RWPE1 (cell line): Measurements from ENCODE around the gene NSG2.

ENCODE experiments used
- CTCF ChIA-PET: fragments of 350-600 bp; sonication (Branson Sonifier 250); formaldehyde crosslinking; extraction: SDS; loops from one replicate; lab custom pipeline; 2021; lab: Yijun Ruan, JAX
- POLR2A ChIA-PET: fragments of 400-600 bp; formaldehyde crosslinking; extraction: SDS; loops from one replicate; lab custom pipeline; 2020; ENCODE audit warnings: antibody characterized with exemption; ENCODE audit not compliant: low non-redundant PET; lab: Yijun Ruan, JAX
- DNase-seq: peaks from one replicate; pipeline ENCODE4 v3.0.0; 2012; ENCODE audit warnings: low spot score
- H3K27ac ChIP-seq: fragments of 450-650 bp; 2 replicates; pipeline ENCODE4 v1.5.1; 2017
- TF ChIP-seq, protein P1 (sequence below): fragments of 450-650 bp; conservative IDR thresholded peaks from 2 replicates; pipeline ENCODE4 v1.5.1; 2017; ENCODE audit warnings: low read depth, mild to moderate bottlenecking

NSG2 gene

DNA sequence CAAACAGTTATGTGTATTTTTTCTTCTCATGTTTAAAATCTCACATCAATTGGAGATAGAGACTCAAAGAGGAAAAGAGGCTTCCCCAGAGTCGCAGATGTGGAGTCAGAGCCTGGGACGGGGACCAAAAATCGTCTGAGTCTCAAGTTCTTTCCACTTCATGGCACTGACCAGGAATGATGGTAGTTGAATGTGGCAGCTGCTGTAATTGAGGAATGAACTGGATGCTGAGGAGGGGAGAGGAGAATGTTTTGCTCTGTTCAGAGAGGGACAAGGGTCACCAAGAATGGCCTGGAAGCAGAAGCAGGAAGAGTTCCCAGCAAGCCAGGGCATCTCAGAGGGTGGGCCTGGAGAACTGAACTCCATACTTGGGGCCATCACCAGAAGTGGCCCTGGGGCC is 103.9 kb downstream of the NSG2 start:
- TF ChIP-seq, protein P1, sequence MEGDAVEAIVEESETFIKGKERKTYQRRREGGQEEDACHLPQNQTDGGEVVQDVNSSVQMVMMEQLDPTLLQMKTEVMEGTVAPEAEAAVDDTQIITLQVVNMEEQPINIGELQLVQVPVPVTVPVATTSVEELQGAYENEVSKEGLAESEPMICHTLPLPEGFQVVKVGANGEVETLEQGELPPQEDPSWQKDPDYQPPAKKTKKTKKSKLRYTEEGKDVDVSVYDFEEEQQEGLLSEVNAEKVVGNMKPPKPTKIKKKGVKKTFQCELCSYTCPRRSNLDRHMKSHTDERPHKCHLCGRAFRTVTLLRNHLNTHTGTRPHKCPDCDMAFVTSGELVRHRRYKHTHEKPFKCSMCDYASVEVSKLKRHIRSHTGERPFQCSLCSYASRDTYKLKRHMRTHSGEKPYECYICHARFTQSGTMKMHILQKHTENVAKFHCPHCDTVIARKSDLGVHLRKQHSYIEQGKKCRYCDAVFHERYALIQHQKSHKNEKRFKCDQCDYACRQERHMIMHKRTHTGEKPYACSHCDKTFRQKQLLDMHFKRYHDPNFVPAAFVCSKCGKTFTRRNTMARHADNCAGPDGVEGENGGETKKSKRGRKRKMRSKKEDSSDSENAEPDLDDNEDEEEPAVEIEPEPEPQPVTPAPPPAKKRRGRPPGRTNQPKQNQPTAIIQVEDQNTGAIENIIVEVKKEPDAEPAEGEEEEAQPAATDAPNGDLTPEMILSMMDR = no peak
- ChIA-PET POLR2A (no interaction called here), CTCF (no interaction called here)
- DNase-seq = no peak
- no peak overlapping the region for H3K27ac ChIP-seq

DNA sequence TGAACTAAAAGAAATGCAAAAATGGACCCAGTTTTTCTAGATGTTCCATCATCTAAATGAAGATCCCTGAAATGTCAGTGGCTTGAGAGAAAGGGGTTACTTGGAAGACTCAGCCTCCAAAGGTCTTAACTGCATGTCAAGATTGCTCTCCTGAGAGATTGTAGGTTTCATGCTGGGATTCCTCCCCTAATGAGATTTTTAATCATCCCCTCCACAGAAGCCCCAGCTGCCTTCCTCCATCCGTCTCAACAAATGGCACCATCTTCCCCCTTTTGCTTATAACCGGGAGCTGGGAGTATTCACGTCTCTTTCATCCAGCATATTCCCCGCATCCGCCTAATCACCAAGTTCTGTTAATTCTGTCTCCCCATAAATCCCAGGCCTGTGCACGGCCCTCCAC is 104.5 kb downstream of the NSG2 start:
- no peak for DNase-seq
- H3K27ac ChIP-seq = no peak overlapping the region
- TF ChIP-seq, protein P1 = no peak
- ChIA-PET POLR2A (no interaction called here), CTCF (no interaction called here)

DNA sequence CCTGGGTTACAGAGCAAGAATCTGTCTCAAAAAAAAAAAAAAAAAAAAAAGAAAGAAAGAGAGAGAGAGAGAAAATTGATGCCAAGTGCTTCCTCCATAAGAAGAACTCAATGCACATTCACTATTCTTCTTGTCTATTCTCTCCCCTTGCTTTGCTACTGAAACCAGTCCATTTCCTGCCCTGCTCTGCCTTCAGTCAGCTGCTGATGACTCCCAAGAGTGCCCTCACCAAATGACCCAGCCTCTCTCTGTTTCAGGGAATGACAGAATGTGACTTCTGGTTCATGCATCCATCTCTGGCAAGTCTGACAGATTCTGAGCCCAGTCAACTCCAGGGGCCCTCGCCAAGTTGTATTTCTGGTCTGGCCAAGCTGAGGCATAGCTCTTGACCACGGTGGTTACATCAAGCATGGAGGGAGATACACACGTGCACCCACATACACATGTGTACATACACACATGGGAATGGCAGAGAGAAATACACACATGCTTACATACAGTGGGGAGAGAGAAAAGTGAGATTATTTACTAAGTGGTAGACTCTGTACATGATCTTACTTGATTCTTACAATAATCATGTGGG is 106.2 kb downstream of the NSG2 start:
- H3K27ac ChIP-seq = no peak overlapping the region
- CTCF ChIA-PET = interaction anchor here (0.5 to 0.9 kb wide), 2 partner anchors 10 to 14 kb away, joined by 4 to 5 read pairs; no protein-coding TSS in a partner anchor
- TF ChIP-seq, protein P1 = no peak
- DNase-seq = no peak
- POLR2A ChIA-PET = no interaction called here

DNA sequence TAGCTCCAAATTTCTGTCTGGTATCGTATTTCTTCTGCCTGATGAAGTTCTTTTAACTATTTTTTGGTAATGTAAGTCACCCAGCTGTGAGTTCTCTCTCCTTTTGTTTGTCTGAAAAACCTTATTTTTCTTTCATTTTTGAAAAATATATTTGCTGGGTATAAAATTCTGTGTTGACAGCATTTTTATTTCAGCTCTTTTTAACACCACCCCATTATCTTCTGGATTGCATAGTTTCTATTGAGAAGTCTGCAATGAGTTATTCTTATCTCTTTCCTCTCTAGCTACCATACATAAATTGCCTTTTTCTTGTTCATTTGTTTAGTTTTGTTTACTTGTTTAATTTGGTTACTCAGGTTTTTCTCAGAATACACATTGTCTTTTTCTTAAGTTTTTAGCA is 109.1 kb downstream of the NSG2 start:
- H3K27ac ChIP-seq = no peak overlapping the region
- TF ChIP-seq, protein P1 = no peak
- ChIA-PET POLR2A (no interaction called here), CTCF (no interaction called here)
- no peak for DNase-seq

DNA sequence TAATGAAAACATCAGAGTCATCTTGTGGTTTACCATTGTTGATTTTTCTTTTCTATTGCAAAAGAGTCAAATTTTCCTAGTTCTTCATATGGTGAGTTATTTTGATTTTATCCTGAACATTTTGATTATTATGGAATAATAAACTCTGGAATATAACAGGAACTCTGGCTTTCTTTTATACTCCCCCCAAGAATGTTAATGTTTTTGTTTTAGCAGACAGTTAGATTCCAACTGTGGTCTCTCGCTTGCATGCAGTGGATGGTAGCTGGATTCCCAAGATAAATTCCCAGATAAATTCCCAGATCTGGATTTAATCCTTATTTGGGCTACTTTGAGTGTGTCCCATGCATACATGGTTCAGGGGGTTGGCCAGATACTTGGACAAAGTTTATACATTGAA is 109.8 kb downstream of the NSG2 start:
- H3K27ac ChIP-seq = no peak overlapping the region
- DNase-seq = no peak
- CTCF ChIA-PET = no interaction called here
- POLR2A ChIA-PET = no interaction called here
- TF ChIP-seq, protein P1 = no peak

DNA sequence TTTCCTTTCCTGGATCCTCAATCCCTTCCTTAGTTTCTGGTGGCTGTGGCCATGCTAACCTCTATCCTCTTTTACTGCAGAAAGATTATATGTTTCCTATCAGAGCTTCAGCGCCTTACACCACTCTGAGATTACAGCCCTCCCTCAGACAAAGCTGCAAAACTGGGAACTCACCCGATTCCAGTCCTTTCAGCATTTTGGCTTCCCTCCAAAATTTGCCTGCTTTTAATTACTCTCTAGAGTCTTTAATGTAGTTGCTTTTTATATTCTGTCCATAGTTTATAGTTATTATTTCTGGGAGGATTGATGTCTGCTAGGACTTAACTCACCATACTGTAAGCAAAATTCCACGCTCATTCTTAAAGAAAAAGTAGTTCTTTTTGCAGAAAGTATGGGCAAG is 110.2 kb downstream of the NSG2 start:
- DNase-seq = no peak
- TF ChIP-seq, protein P1 = no peak
- CTCF ChIA-PET = no interaction called here
- POLR2A ChIA-PET = no interaction called here
- no peak overlapping the region for H3K27ac ChIP-seq
